NCI-H146 (cell line): ENCODE results near the gene PLEKHF1.
A peak's percentile ranks its signal among the peaks of the same experiment; 100 is the strongest.

Experiments used
- DNase-seq: peaks from one replicate; lab custom pipeline; 2025; lab: John Stamatoyannopoulos, UW

PLEKHF1 gene

GRCh38 chr19:29634423-29635130, 30.7 kb upstream of the PLEKHF1 start:
- no peak for DNase-seq

DNA sequence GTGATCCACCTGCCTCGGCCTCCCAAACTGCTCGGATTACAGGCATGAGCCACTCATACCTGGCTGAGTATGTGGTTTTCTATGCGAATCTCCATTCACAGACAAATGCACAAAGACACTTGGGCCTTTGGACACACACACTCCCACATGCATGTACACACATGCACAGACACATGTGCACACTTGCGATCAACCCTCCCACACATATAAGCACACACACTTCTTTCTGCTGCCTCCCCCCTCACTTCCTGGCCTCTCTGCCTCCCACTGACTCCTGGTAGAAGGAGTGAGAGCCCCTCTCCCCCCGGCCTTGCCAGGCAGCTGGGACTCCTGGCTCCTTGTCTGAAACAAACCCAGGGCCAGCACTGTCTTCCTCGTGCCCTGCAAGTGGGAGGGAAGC, 29.3 kb upstream of the PLEKHF1 start:
- DNase-seq = no peak

DNA sequence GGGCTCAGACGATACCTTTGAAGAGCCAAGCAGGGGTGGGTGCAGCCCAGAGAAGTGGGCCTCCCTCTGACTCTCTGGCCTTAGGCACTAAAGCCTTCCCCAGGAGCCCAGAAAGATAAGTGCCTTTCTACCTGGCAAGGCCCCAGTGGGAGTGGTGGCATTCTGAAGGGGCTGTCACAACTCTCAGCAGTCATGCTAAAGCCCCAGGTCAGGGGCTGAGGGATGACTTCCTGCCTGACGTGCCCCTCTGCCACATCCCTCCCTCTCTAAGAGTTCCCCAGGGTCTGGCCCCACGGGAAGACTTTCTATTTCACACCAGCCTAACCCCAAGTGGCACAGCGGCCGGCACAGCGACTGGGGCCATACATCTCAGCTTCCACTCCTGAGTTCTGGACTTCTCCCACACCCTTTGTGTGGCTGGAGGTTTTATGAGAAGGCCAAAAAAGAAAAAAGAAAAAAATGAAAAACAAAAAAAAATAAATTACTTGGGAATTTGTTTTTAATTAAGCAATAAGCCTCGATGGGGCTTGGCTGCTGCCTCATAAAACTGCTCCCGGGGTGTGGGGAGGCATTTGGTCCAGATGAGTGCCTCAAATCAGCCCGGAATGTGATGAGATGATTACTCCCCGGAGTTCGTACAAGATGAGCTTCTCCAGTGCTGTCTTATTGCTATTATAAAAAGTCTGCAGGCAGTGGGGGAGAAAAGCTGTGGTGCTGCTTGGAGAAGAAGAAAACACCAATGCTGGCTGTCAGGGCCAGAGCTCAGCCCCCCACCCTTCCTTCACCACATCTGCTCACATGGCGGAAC, 28.5 kb upstream of the PLEKHF1 start:
- DNase-seq = no peak

- no peak for DNase-seq
These were observed 26.2 kb upstream of the PLEKHF1 start for GRCh38 chr19:29639086-29639485.

GRCh38 chr19:29640231-29640630, 25.0 kb upstream of the PLEKHF1 start:
- DNase-seq = peak; percentile 69

DNA sequence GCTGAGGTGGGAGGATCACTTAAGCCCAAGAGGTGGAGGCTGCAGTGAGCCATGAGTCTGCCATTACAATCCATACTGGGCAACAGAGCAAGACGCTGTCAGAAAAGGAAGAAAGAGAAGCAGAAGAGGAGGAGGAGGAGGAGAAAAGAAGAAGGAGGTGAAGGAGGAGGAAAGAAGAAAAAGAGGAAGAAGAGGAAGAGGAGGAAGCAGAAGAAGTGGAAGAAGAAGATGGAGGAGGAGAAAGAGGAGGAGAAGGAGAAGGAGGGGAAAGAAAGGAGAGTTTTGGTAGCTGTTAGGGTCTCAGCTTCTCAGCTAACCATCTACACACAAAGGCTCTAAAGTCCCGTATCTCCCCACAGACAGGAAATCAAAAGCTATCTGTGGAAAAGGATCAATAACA, 23.7 kb upstream of the PLEKHF1 start:
- no peak for DNase-seq

- no peak for DNase-seq
These were observed 21.8 kb upstream of the PLEKHF1 start for GRCh38 chr19:29643361-29643935.

DNA sequence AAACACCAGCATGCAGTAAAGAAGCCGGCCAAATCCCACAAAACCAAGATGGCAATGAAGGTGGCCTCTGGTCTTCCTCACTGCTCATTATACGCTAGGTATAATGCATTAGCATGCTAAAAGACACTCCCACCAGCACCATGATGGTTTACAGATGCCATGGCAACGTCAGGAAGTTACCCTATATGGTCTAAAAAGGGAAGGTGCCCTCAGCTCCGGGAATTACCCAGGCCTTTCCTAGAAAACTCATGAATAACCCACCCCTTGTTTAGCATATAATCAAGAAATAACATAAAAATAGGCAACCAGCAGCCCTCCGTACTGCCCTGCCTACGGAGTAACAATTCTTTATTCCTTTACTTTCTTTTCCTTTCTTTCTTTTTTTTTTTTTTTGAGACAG, 21.1 kb upstream of the PLEKHF1 start:
- DNase-seq = no peak

DNA sequence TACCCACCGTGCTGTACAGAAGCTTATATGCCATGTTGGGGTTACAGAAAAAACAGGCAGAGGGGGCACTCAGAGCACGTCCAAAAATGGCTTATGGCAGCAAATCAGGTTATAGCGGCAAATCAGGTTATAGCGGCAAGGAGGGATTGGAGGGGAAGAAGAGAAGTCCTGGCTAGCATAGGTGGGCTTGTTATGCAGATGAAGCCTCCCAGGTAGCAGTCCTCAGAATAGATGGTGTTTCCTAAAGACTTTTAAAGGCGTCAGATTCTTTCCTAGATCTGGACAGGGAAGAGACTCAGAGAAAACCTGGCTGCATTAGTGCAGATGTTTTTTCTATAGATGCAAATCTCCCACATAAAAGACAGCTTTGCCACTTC, 19.8 kb upstream of the PLEKHF1 start:
- no peak for DNase-seq

DNA sequence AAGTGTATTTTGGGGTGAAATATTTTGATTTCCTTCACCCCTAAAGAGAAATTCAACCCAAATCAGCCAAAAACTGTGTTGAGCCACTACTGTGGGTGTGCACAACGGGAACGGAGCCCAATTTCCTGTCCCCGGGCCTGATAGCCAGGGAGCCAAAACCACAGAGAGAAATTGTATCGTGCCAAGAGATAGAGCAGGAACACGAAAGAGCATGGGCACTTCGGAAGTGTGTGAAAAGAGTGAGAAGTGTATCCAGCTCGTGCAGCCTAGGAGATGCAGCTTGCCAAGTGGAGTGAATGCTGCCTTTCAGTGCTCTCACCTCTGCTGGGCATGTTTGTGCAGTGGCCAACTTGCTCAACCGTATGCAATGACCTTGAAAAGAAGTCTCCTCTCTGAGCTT, 19.4 kb upstream of the PLEKHF1 start:
- no peak for DNase-seq

GRCh38 chr19:29650772-29651387, 14.4 kb upstream of the PLEKHF1 start:
- no peak for DNase-seq

- DNase-seq = no peak
These were observed 13.5 kb upstream of the PLEKHF1 start for GRCh38 chr19:29651622-29652394.

DNA sequence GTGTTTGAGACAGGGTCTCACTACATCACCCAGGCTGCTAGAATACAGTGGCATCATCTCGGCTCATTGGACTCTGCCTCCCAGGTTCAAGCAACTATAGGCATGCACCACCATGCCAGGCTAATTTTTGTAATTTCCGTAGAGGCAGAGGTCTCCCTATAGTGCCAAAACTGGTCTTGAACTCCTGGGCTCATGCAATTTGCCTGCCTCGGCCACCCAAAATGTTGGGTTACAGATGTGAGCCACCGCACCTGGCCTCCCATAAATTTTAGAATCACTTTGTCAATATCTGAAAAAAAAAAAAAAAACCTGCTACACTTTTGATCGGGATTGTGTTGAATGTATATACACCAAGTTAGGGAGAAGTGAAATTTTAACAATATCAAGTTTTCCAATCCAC, 11.9 kb upstream of the PLEKHF1 start:
- no peak for DNase-seq

- no peak for DNase-seq
These were observed 9.5 kb upstream of the PLEKHF1 start for GRCh38 chr19:29655648-29656335.

DNA sequence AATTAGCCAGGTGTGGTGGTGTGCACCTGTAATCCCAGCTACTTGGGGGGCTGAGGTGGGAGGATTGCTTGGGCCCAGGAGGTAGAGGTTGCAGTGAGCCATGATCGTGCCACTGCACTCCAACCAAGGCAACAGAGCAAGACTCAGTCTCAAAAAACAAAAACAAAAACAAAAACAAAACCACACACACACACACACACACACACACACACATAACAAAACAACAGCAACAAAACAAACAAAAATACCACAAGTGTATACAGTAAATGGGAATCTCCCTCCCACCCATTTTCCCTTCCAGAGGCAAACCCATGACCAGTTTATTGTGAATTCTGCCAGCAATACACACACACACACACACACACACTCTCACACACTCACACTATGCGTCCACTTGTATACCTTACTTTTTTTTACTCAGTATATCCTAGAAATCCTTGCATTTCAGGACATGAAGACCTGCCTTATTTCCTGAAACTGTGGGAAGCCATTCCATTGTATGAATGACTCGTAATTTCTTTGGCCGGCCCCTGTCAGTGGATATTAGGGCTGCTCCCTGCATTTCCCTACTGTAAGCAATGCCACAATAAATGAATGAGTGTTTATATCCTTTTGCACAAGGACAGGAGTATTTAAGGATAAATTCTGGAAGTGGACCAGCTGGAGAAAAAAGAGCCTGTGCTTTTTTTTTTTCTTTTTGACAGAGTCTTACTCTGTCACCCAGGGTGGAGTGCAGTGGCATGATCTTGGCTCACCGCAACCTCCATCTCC, 6.9 kb upstream of the PLEKHF1 start:
- no peak for DNase-seq

GRCh38 chr19:29660835-29661234, 4.4 kb upstream of the PLEKHF1 start:
- peak; percentile 34 for DNase-seq

GRCh38 chr19:29662278-29662603, 3.0 kb upstream of the PLEKHF1 start:
- no peak for DNase-seq

DNA sequence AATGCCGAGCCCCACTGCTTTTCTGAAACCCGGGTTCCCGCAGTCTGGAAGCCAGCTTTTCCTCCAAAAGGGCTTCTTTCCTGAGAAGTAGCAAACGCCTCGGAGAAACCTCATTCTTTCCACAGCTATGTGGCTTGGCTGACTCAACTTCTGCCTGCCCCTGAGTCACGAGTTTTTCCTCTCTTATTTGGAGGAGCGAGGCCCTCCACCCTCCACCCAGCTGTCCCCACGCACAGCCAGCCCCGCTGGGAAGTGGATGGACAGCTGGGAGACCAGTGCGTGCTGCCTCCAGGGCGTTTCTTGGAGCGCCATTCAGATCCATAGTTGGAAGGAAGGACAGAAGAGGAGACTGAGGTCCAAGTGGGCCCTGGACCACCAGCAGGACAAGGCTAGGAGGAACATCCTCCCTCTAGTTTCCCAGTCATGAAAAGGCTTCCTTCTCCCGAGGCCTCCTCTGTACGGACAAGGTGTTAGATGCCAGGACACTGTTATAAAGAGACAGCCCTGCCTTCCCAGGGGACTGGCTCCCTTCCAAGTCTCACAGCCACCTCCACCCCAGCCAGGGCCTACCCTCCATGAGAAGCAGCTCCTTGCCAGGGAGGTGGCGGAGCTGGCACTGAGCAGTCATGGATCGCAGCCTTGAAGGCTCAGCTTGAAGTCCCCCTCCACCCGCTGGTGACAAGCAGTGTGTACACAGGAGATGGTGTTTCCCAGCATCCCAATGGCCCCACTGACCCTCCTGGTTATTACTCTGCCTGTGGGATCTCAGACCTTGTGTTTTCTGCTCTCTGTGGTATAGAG, 2.5 kb upstream of the PLEKHF1 start:
- DNase-seq = peak; percentile 17

DNA sequence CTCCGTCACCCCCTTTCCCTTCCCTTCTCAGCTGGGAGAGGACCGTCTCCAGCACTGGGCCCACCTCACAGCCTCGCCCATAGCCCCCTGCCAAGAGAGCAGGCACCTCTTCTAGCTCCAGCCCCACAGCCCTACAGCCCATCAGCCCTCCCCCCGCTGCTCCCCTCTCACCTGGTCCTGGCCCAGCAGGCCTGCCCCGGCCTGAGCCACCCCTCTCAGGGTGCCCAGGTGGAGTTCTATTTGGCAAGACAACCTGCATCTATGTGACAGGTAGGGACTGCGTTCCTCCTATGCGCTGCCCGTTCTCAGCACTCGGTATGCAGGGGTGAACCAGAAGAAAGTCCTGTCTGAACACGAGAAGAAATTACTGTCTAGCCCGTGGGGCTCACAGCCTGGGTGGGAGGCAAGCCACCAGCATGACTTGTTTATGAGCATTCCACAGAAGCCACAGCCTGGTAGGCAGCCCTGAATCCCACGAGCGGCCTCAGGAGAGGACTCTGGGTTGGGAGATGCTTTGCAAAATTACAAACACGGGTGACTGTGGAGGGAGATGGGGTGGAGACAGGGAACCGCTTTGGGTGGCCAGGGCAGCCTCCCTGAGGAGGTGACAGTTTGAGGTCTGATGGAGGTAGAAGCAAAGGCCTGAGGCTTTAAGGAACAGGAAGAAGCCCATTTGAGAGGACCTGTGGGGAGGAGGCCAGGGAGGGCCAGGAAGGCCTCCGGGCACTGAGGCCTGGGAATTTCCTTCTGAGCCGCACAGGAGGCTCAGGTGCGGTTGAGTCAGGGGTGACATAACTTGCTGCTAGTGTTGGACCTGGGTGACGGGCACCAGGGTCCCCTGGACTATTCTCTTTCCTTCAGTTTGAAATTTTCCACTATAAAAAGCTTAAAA, 1.2 kb upstream of the PLEKHF1 start:
- DNase-seq = no peak
